Measurements from ENCODE around the gene TADA3. TPM values are rescaled to one million over a fixed set of nuclear protein-coding genes. Genes with fewer than 3 reads are reported as not detected.

TADA3 gene
- polyA plus RNA-seq, 1 donor: 50.0 TPM

DNA sequence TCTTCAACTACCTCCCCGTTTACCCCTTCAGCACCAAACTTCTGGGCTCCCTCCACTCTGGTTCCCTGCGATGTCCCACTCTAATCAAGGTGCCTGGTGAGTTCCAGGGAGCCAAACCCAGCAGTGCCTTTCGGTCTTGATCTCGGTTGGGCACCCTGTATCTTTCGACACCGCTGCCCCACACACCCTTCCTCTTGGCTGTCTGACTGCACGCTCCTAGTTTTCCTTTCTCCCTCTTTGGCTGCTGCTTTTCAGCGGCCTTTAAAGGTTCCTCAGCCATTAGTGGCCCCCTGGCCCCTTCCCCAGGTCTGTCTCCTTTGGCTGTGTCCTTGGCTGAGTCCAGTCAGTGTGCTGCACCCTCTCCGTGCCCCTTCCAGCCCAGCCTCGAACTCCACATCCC, 18.6 kb upstream of the TADA3 start:
- Histone ChIP-seq H3K27me3 (ENCODE audit: control insufficient read depth, insufficient read depth, low read length) (no peaks in the 10 kb centered on the region), H3K4me1 (ENCODE audit: control insufficient read depth, insufficient read depth, low read length) (peaks cover 16% of the 10 kb centered on the region), H3K4me3 (ENCODE audit: low read length) (no peak overlapping the region), H3K27ac (ENCODE audit: low read length) (no peak overlapping the region), H3K36me3 (ENCODE audit: control insufficient read depth, insufficient read depth, low read length) (peaks cover 27% of the 10 kb centered on the region), H3K9me3 (ENCODE audit: control insufficient read depth, low read depth, low read length) (no peaks in the 10 kb centered on the region)
- WGBS (ENCODE audit: insufficient coverage, low lambda C conversion rate): 80% methylated on average over 2 of the region's 10 CpGs
- no peak for DNase-seq

DNA sequence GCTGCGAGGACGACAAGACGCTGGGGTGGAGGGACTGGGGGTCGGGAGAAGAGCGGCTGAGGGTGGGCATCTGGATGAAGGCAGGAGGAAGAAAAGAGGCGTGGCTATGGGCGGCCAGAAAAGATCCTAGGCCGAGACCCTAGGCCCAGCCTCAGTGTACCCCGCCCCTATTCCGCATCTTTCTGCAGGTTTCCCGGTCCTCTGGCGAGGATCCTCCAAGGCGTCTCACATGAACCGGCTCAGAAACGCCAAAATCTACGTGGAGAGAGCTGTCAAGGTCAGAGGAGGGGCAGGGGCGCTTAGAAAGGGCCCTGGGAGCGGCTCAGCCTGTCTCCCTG, 18.1 kb upstream of the TADA3 start:
- peak overlapping the region; percentile 92 for H3K27ac ChIP-seq (ENCODE audit: low read length)
- no peaks in the 10 kb centered on the region for H3K27me3 ChIP-seq (ENCODE audit: control insufficient read depth, insufficient read depth, low read length)
- peaks cover 29% of the 10 kb centered on the region for H3K36me3 ChIP-seq (ENCODE audit: control insufficient read depth, insufficient read depth, low read length)
- H3K4me1 ChIP-seq (ENCODE audit: control insufficient read depth, insufficient read depth, low read length): peaks cover 21% of the 10 kb centered on the region
- WGBS (ENCODE audit: insufficient coverage, low lambda C conversion rate): no CpG with 5 or more reads among the region's 18 CpGs
- H3K9me3 ChIP-seq (ENCODE audit: control insufficient read depth, low read depth, low read length): no peaks in the 10 kb centered on the region
- peak in 1 of 2 donors; percentile 34 for DNase-seq
- peak overlapping the region; percentile 59 for H3K4me3 ChIP-seq (ENCODE audit: low read length)

DNA sequence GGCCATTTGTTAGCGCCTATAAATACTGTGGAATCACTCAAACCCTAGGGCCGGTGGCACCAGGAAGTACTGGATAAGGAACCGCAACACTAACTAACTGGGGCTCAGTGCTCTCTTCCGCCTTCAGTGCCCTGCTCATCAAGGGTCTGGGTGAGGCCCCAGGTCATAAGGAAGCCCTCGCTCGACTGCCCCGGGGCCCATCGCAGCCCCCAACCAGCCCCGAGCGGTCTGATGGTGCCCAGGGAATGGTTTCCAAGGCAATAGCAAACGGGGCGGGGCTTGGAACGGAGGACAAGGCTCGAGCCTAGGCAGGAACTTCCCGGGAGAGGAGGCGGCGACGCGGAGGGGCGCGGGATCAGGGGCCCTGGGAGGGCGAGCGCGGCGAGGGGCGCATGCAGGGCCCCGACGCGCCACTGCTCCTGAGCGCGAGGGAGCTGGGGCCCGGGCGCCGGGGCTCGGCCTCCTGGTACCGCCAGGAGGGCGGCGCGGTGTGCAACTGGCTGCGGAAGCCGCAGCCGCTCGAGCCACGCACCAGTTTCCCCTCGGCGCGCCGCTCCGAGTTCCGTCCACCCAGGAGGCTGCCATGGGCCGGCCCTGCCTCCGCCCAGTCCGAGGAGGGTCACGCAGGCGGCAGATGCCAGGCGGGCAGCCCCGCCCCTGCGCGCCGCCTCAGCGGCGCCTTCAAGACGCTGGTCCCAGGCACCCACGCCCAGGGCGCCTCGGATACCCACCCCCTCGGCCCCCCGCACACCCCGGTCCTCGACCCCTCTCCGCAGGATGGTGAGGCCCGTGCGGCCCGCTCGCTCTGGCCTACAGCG, 17.6 kb upstream of the TADA3 start, which contains the start of gene TTLL3:
TSS of gene TTLL3 (plus strand) at position 648 of the 818 bp plus-strand sequence. CDS start 400 bp downstream, outside the sequence.
- Histone ChIP-seq H3K36me3 (ENCODE audit: control insufficient read depth, insufficient read depth, low read length) (peaks cover 35% of the 10 kb centered on the region), H3K9me3 (ENCODE audit: control insufficient read depth, low read depth, low read length) (no peaks in the 10 kb centered on the region), H3K4me3 (ENCODE audit: low read length) (peak within 1 kb of the TSS; percentile 59), H3K27me3 (ENCODE audit: control insufficient read depth, insufficient read depth, low read length) (no peaks in the 10 kb centered on the region), H3K27ac (ENCODE audit: low read length) (peak within 1 kb of the TSS; percentile 92), H3K4me1 (ENCODE audit: control insufficient read depth, insufficient read depth, low read length) (peaks cover 23% of the 10 kb centered on the region)
- DNase-seq: peak; percentile 60 to 89
- no CpG with 5 or more reads among the region's 76 CpGs for WGBS (ENCODE audit: insufficient coverage, low lambda C conversion rate)

DNA sequence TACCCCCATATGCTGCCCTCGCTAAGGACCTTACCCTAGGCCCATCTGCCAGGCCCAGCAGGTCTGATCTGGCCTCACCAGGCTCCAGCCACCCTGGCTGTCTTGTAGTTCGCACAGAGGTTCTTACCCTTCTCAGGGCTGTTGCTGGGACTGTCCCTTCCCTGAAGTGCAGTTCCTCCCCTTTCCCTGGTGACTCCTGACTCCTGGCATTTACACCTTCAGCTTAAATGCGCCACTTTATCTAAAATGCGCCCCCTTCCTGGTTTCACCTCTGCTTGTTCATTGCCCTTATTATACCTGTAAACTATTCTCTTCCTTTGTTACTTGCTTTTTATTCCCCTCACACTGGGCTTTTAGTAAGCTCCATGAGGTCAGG, 17.0 kb upstream of the TADA3 start:
- Histone ChIP-seq H3K9me3 (ENCODE audit: control insufficient read depth, low read depth, low read length) (no peaks in the 10 kb centered on the region), H3K4me1 (ENCODE audit: control insufficient read depth, insufficient read depth, low read length) (peaks cover 28% of the 10 kb centered on the region), H3K27me3 (ENCODE audit: control insufficient read depth, insufficient read depth, low read length) (no peaks in the 10 kb centered on the region), H3K36me3 (ENCODE audit: control insufficient read depth, insufficient read depth, low read length) (peaks cover 41% of the 10 kb centered on the region), H3K4me3 (ENCODE audit: low read length) (peak overlapping the region; percentile 59), H3K27ac (ENCODE audit: low read length) (peak overlapping the region; percentile 92)
- 42% methylated on average over 2 of the region's 4 CpGs for WGBS (ENCODE audit: insufficient coverage, low lambda C conversion rate)
- DNase-seq: peak in 1 of 2 donors; percentile 7

DNA sequence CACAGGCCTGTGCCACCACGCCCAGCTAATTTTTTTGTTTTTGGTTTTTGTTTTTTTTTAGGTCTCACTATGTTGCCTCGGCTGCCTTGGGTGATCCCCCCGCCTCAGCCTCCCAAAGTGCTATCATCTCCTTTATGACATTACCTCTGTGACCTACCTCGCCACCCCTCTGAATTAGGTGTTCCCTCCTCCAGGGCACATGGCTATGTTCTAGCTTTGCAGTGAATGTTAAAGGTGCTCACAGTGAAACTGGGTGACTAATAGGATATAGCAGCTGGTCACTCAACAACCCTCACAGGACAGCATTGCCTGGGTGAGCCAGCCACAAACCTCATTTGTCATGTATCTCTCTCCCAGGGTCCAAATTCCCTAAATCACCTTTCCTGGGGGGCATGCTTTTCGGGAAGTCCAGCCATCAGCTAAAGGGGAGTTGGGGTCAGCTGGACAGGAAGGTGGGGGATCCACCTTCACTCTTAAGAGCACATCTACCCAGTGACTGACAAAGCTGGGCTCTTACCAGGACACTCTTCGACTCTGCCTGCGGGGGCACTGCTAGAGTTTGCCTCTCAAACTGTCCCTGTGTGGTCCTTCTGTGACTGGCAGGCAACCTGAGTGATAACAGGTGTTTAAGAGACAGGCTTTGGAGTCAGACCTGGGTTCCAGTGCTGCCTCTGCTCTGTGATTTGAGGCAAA, 16.2 kb upstream of the TADA3 start:
- peaks cover 48% of the 10 kb centered on the region for H3K36me3 ChIP-seq (ENCODE audit: control insufficient read depth, insufficient read depth, low read length)
- DNase-seq: peak in 1 of 2 donors; percentile 18
- H3K4me1 ChIP-seq (ENCODE audit: control insufficient read depth, insufficient read depth, low read length): peaks cover 28% of the 10 kb centered on the region
- WGBS (ENCODE audit: insufficient coverage, low lambda C conversion rate): 100% methylated on average over 1 of the region's 7 CpGs
- peak overlapping the region; percentile 92 for H3K27ac ChIP-seq (ENCODE audit: low read length)
- no peaks in the 10 kb centered on the region for H3K9me3 ChIP-seq (ENCODE audit: control insufficient read depth, low read depth, low read length)
- H3K27me3 ChIP-seq (ENCODE audit: control insufficient read depth, insufficient read depth, low read length): no peaks in the 10 kb centered on the region
- no peak overlapping the region for H3K4me3 ChIP-seq (ENCODE audit: low read length)

DNA sequence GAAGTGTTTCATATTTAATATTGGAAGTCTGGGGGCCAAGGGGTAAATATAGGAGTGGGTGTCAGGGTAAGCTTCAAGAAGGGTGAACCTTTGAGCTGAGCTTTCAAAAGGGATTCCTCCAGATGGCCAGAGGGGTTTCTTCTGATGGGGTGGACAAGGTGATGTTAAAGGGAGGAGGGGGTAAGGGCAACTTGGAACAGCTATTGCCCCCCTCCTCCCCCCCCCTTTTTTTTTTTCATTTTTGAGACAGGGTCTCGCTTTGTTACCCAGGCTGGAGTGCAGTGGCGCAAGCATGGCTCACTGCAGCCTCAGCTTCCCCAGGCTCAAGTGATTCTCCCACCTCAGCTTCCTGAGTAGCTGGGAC, 15.7 kb upstream of the TADA3 start:
- H3K36me3 ChIP-seq (ENCODE audit: control insufficient read depth, insufficient read depth, low read length): peaks cover 50% of the 10 kb centered on the region
- no peak overlapping the region for H3K27ac ChIP-seq (ENCODE audit: low read length)
- H3K9me3 ChIP-seq (ENCODE audit: control insufficient read depth, low read depth, low read length): no peaks in the 10 kb centered on the region
- DNase-seq: no peak
- peaks cover 28% of the 10 kb centered on the region for H3K4me1 ChIP-seq (ENCODE audit: control insufficient read depth, insufficient read depth, low read length)
- H3K27me3 ChIP-seq (ENCODE audit: control insufficient read depth, insufficient read depth, low read length): no peaks in the 10 kb centered on the region
- H3K4me3 ChIP-seq (ENCODE audit: low read length): no peak overlapping the region
- WGBS (ENCODE audit: insufficient coverage, low lambda C conversion rate): no CpG with 5 or more reads among the region's 2 CpGs

DNA sequence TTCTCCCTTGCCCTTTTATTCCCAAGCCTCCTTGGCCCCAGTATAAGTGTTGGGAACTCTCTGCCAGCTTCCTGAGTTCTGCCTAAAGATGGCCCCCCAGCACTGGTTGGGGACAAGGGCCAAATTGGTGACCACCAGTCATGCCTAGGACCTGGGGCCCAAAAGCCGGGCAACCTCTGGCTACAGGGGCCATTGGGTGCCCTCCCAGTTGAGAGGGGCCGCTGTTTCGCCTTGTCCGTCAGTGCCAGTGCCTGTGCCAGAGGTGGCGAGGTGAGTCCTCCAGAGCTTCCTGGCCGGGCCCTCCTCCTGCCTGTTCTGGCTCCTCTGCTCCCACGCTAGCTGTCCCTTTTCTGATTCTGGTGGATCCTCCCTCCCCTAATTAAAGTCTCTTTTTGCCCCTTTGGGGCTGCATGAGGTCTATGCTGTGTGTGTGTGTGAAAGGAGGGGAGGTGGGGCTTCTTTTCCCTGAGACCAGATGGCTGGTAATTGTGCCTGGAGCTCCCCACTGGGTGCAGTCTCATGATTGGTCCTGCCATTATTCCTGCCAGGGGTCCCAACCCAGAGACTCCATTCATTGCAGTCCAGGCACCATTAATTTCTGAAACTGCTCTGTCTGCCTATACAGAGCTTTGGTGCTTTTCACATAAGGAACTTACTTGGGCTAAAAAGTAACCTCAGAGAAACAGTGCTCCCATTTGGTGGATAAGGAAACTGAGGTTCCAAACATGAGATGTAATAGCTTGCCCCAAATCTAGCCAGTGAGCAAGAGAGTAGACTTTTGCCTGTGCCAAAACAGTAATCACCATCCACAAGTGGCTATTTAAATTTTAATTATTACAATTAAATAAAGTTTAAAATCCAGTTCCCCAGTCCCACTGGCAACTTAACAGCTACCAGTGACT, 14.7 kb upstream of the TADA3 start:
- Histone ChIP-seq H3K27me3 (ENCODE audit: control insufficient read depth, insufficient read depth, low read length) (no peaks in the 10 kb centered on the region), H3K4me1 (ENCODE audit: control insufficient read depth, insufficient read depth, low read length) (peaks cover 28% of the 10 kb centered on the region), H3K9me3 (ENCODE audit: control insufficient read depth, low read depth, low read length) (no peaks in the 10 kb centered on the region), H3K27ac (ENCODE audit: low read length) (no peak overlapping the region), H3K36me3 (ENCODE audit: control insufficient read depth, insufficient read depth, low read length) (peaks cover 50% of the 10 kb centered on the region), H3K4me3 (ENCODE audit: low read length) (no peak overlapping the region)
- DNase-seq: no peak
- WGBS (ENCODE audit: insufficient coverage, low lambda C conversion rate): no CpG with 5 or more reads among the region's 7 CpGs

DNA sequence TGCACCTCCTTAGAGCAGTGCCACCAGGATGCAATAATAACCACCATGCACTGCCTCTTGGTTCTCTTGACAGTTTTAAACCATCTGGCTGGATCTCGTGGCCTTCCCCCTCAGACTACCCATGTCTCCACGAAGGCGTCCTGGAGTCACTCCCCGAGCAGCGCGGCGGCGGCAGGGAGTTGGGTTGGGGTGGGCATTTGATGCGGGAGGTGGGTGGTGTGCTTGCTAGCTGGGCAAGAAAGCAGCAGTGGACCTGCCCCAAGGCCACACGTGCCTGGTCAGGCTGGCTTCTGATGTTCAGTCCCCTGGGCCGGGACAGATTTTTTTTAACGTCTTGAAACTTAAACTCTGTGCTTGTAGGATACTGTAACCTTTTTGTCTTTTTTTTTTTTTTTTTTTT, 13.9 kb upstream of the TADA3 start:
- peaks cover 57% of the 10 kb centered on the region for H3K36me3 ChIP-seq (ENCODE audit: control insufficient read depth, insufficient read depth, low read length)
- H3K4me1 ChIP-seq (ENCODE audit: control insufficient read depth, insufficient read depth, low read length): peaks cover 28% of the 10 kb centered on the region
- no peak overlapping the region for H3K27ac ChIP-seq (ENCODE audit: low read length)
- no peaks in the 10 kb centered on the region for H3K9me3 ChIP-seq (ENCODE audit: control insufficient read depth, low read depth, low read length)
- H3K27me3 ChIP-seq (ENCODE audit: control insufficient read depth, insufficient read depth, low read length): no peaks in the 10 kb centered on the region
- no peak for DNase-seq
- H3K4me3 ChIP-seq (ENCODE audit: low read length): no peak overlapping the region
- no CpG with 5 or more reads among the region's 12 CpGs for WGBS (ENCODE audit: insufficient coverage, low lambda C conversion rate)

DNA sequence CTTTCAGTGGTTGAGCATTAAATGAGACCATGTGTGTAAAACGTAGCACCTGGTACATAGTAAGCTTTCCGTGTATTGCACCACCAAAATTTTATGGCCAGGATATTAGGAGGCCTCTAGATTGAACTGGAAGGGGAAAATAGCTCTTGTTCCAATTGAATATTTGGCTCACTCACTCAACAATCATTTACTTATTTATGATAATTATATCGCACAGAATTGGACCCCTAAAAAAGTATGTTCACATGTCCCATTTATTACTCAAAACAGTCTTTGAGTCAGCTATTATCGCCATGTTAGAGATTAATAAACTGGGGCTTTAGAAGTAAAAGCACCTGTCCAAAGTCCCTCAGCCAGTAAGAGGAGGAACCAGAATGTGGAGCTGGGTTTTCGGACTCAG, 12.7 kb upstream of the TADA3 start:
- no peaks in the 10 kb centered on the region for H3K27me3 ChIP-seq (ENCODE audit: control insufficient read depth, insufficient read depth, low read length)
- H3K4me1 ChIP-seq (ENCODE audit: control insufficient read depth, insufficient read depth, low read length): peaks cover 25% of the 10 kb centered on the region
- peaks cover 67% of the 10 kb centered on the region for H3K36me3 ChIP-seq (ENCODE audit: control insufficient read depth, insufficient read depth, low read length)
- WGBS (ENCODE audit: insufficient coverage, low lambda C conversion rate): 33% methylated on average over 1 of the region's 5 CpGs
- DNase-seq: peak; percentile 59 to 83
- no peak overlapping the region for H3K4me3 ChIP-seq (ENCODE audit: low read length)
- H3K27ac ChIP-seq (ENCODE audit: low read length): peak overlapping the region; percentile 8
- no peaks in the 10 kb centered on the region for H3K9me3 ChIP-seq (ENCODE audit: control insufficient read depth, low read depth, low read length)

DNA sequence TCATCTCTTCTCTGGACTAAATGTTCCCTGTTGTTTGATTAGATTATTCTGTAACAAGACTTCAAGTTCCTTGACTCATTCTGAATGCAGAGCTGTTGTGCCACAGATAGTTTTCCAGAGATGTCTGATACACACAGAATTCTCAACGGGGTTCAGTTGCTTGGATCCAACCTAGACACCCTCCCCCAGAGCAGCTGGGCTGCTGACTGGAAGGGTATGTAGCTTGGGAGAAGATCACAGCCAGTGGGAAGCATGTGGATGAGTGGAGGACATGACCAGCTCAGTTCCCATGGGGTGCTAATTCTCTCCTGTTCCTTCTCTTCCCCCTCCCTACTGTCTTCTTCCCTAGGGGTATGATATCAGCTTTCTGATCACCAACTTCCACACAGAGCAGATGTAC, 11.2 kb upstream of the TADA3 start:
- no CpG with 5 or more reads among the region's 1 CpG for WGBS (ENCODE audit: insufficient coverage, low lambda C conversion rate)
- peaks cover 81% of the 10 kb centered on the region for H3K36me3 ChIP-seq (ENCODE audit: control insufficient read depth, insufficient read depth, low read length)
- H3K27ac ChIP-seq (ENCODE audit: low read length): no peak overlapping the region

More for the DNA sequence above, 11.2 kb upstream of the TADA3 start:
- H3K4me3 ChIP-seq (ENCODE audit: low read length): no peak overlapping the region
- DNase-seq: no peak
- H3K9me3 ChIP-seq (ENCODE audit: control insufficient read depth, low read depth, low read length): no peaks in the 10 kb centered on the region
- no peaks in the 10 kb centered on the region for H3K27me3 ChIP-seq (ENCODE audit: control insufficient read depth, insufficient read depth, low read length)
- H3K4me1 ChIP-seq (ENCODE audit: control insufficient read depth, insufficient read depth, low read length): peaks cover 14% of the 10 kb centered on the region
